DOHH2 (cell line): ENCODE results near the gene SFRP5.

Experiments used
- CTCF ChIP-seq: fragments of 200-600 bp; sonication (generic); IDR thresholded peaks from one replicate; pipeline ENCODE4 v1.5.1; 2014; ENCODE audit warnings: antibody characterized with exemption, mild to moderate bottlenecking, low read depth, low read length; ENCODE audit not compliant: poor library complexity, severe bottlenecking
- EZH2phosphoT487 ChIP-seq: fragments of 200-600 bp; sonication (generic); IDR thresholded peaks from 2 replicates; pipeline ENCODE4 v1.6.1; 2017; ENCODE audit warnings: borderline replicate concordance, mild to moderate bottlenecking, antibody characterized with exemption, low read length, moderate library complexity, mixed read lengths

- TF ChIP-seq CTCF (no peak), EZH2phosphoT487 (no peak)
Measured at GRCh38 chr10:97743169-97743943, 28.4 kb downstream of the SFRP5 start.
